ENCODE data around the gene CCT3.
"Not testable (repeated sequence)": the region's sequence is repeated elsewhere in the genome, so short reads cannot be mapped to it uniquely, and the experiment has no call there.

The CCT3 gene

DNA sequence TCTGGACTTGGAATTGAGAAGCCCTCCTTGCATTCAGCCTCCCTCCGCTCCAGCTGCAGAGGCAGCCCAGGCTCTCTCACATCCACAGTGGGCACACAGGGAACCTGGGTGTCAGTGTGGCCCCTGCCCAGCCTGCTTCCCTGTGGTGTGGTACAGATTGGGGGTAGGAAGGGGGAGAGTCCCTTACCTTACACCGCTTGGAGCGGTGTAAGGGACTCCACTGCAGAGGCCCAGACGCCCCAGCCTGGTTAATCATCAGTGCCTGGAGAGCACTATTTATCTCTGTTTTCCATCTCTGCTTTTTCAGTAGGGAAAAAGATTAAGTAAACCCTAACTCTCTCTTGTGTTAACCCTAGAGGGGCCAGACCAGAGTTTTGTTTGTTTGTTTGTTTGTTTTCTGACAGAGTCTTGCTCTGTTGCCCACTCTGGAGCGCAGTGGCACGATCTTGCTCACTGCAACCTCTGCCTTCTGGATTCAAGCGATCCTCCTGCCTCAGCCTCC, 30.1 kb upstream of the CCT3 start:
- DNase-seq: no peak

DNA sequence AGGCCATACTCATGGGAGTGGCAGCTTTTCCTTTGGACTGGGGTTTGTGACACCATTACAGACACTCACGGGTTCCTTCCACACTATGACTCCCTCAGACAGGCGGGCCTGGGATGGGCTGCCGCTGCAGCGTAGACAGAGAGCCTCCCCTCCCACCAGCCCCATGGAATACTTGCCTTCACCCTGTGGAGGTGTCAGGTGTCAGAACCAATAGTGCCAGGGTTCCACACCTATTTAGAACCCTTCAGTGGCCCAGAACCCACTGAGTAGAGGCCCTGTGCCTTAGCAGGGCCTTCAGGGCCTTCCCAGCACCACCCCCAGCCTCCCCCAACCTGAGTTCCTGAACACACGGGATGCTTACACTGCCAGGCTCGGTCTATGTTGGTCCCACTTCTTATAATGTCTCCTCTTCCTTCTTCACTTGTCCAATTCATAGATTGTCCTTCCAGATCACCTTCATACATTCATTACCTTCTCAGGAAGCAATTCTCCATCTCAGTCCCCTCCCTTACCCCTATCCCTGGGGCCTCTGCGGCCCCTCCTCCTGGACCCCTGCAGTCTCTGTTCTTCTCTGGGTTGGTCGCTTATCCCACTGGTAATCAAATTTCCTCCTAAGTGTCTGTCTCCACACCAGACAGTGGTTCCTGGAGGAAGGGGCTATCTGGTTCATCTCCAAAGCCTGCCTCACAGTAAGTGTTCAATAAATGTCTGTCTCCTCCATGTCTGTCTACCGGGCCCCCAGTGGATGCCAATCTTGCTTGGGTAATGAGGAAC, 29.5 kb upstream of the CCT3 start:
- DNase-seq: no peak

GRCh38 chr1:156366378-156367166, 28.5 kb upstream of the CCT3 start:
- no peak for DNase-seq

DNA sequence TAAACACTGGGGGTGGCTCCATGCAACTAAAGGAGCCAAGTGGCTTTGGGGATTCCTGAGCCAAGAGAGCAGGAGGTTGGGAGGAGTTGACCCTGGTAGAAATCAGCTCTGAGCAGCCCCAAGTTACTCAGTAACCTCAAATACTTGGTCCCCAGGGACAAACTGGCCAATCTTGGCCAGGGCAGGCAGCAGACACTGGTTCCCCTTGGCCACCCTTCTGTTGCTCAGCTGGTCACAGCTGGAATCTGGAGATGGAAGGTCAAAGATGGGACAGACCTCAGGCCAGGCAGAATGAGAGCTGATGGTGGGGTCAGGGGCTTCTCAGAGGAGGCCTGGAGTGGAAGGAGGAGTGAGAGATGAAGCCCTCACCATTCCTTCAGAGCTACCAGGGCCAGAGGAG, 27.7 kb upstream of the CCT3 start:
- DNase-seq: no peak

DNA sequence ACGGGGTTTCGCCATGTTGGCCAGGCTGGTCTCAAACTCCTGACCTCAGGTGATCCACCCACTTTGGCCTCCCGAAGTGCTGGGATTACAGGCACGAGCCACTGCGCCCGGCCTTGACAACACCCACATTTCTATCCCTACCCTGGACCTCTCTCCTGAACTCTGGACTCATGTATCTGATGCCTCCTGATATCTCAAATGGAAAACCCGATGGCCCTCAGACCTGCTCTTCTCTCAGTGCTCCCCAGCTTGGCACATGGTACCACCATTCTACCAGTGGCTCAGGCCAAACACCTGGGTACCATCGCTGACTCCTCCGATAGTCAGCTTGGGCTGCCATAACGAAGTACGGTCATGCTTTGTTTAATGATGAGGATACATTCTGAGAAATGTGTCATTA, 22.4 kb upstream of the CCT3 start:
- no peak for DNase-seq

GRCh38 chr1:156359973-156360372, 21.9 kb upstream of the CCT3 start:
- no peak for DNase-seq

- no peak for DNase-seq
Measured at GRCh38 chr1:156359249-156359648, 21.2 kb upstream of the CCT3 start.

DNA sequence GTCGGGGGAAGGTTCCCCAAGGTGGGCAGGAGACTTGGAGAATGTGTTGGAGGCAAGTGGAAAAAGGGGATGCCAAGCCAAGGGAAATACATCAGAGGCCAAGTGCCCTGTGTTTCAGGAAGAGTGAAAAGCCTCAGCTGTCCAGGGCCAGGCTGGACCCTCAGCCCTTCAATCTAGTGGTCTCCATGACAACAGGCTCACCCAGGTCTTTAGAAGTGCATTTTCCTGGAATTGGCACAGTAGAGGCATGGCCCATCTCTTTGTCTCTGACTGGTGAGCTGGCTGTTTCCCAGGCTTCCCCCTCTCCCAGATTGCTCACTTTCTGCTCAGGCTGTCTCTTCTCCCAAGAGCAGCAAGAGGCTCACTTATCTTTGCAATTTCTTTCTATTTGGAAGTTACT, 20.5 kb upstream of the CCT3 start:
- DNase-seq: no peak

- DNase-seq: no peak
Measured at GRCh38 chr1:156357977-156358376, 19.9 kb upstream of the CCT3 start.

DNA sequence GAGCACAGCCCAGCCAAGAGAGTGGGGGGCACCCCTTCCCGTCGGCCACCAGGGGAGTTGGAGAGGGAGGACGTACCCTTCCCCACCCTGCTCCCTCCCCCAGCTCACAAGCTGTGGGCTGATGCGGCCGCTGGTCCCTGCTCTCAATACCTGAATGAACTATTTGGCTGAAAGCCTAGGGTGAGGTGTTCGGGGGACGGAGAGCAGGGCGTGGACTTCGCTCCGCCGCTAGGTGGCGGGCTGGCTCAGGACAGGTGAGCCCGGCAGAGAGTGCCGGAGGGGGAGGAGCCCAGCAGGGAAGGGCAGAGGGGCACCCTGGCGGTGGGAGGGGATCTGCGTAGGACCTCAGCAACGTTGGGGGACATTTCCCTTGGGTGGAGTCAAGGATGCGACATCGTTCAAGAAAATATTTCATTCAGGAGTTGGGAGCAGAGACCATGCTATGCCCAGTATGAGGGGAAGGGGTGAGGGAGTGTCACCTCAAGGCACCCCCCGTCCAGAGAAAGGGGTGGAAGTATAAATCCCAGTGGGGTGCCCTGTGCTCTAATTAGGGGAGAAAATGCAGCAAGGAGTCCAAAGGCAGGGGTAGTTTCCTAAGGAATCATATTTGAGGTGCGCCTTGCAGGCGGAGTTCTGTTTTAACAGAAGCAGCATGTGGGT, 18.9 kb upstream of the CCT3 start:
- peak; percentile 14 to 51 (median 28) for DNase-seq

DNA sequence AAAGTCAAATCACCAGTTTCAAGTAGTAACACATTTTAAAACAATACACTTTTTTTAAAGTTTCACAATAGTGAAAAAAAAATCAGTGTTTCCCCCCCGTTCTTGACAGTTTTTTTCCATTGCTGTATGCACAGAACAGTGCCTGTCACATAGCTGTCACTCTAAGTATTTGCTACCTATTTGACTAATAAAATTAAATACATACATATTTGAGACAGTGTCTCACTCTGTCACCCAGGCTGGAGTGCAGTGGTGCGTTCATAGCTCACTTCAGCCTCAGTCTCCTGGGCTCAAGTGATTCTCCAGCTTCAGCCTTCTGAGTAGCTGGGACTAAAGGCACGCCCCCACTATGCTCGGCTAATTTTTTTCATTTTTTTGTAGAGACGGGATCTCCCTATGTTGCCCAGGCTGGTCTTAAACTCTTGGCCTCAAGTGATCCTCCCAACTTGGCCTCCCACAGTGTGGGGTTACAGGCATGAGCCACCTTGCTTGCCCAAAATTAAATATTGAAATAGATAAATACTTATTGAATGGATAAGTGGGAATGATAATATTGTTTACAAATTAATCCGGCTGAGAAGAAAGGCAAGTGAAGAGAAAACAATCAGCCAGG, 18.3 kb upstream of the CCT3 start:
- DNase-seq: no peak

- not testable (repeated sequence) for DNase-seq
Measured at GRCh38 chr1:156352481-156352880, 14.4 kb upstream of the CCT3 start.

DNA sequence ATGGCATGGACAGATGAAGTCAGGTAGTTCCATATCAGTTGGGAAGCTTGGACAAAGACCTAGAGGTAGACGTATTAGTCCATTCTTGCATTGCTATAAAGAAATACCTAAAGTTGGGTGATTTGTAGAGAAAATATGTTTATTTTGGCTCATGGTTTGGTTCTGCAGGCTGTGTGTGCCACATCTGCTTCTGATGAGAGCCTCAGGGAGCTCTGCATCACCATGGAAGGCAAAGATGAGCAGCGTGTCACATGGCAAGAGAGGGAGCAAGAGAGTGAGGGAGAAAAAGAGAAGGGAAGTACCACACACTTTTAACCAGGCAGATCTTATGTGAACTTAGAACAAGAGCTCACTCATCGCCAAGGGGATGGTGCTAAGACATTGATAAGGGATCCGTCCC, 9.2 kb upstream of the CCT3 start:
- DNase-seq: no peak

GRCh38 chr1:156346636-156347035, 8.5 kb upstream of the CCT3 start:
- no peak for DNase-seq

DNA sequence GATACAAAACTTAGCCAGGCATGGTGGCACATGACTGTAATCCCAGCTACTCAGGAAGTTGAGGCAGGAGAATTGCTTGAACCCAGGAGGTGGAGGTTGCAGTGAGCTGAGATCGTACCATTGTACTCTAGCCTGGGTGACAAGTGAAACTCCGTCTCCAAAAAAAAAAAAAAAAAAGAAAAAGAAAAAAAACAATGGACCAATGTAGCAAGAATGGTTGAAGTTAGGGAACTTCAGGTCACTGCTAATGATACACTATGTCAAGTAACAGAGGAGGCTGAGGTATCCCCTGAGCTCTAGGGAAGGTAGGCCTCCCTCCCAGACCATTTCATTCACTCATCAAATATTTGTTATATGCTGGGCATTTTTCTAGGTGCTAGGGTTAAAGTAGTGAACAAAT, 7.9 kb upstream of the CCT3 start:
- not testable (repeated sequence) for DNase-seq

DNA sequence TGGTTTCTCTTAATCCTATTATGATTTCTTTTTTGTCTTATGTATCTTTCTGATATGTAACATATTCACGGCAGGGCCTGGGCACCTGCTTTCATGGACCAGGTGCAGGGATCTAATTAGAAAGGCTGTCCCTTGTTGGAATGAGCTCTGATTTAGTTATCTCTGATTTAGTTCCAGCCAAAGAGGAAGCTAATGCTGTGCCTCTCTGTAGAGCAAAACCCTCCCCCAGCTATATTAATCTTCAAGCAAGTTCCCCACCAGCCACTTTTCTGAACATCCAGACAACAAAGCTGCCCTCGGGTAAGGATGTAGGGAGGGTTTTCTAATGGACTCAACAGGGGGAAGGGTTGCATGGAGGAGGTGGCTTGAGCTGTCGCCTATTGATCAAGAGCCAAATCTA, 6.3 kb upstream of the CCT3 start:
- DNase-seq: no peak

DNA sequence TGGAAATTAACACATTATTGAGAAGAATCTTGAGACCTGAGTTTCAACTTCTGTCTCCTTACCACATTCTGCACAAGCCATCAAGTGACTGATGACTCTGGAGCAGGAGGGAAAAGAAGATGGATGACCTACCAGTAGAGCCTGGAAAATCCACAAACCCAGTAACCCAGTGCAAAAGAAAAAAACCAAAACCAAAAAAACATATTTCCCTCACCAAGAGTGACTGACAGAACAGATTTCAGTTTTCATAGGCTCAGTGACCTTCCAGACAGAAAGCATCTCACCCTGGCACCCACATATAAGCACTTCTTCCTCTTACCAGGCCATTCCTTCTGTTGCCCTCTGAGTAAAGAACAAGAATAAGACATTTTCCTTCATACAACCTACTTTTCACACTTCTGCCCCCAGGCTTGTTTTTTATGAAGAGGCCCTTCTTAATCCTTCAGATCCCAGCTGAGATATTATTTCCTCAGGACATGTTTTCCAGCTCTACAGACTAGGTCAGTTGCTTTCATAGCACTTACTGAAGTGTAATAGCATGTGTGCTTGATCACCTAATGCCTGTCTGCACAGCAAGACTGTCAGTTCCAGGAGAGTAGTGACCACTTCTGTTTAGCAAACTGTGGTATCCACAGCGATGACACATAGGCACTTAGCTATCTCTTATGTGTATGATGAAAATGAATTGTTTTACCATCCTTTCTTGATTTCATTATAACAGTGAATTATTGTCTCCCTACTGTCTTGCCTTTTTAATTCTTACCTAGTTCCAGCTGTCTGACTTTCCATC, 4.3 kb upstream of the CCT3 start:
- no peak for DNase-seq

GRCh38 chr1:156337888-156338179, 258 bp downstream of the CCT3 start:
- peak in 1 of 6 experiments; percentile 34 for DNase-seq

DNA sequence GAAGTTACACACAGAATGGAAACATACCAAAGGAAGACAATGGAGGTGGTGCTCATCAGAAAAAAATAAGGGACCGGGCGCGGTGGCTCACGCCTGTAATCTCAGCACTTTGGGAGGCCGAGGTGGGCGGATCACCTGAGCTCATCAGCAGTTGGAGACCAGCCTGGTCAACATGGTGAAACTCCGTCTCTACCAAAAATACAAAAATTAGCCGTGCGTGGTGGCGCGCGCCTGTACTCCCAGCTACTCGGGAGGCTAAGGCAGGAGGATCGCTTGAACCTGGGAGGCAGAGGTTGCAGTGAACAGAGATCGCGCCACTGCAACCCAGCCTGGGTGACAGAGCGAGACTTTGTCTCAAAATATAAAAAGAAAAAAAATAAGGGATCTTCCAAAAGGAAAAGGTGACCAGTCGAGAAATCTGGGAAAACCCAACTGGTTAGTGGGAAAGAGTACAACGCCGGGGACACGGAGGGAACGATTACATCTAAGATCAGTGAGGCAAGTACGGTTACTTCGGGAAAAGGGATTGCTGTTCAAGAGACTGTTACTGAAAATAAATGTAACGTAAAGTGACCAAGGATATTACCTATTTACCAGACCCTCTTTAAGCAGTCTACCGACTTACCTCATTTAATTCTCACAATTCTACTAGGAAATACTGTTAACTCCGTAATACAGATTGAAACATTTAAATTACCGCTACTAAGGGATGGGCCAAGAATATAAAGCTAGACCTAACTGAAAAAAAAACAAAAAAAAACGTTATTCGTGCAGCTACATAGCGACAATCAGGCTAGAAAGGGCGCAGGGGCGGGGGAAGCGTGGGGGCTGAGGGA, 822 bp downstream of the CCT3 start:
- DNase-seq: no peak

DNA sequence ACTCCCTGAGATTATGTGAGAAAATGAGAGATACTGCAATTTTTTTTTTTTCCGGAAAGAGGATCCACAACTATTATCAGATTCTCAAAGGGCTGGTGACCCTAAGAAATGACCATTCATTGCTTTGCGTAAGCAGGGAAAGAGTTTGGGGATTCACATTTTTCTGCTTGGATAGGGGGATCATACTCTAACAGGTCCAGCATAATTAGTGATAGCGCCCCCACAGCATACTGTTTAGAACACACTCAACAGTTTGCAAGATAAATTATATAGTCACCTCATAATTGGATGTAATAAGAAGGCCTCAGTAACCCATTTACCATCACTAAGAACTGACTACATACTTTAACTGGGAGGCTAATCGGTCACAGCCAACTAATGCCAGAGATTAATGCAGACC, 1.9 kb downstream of the CCT3 start:
- DNase-seq: no peak

DNA sequence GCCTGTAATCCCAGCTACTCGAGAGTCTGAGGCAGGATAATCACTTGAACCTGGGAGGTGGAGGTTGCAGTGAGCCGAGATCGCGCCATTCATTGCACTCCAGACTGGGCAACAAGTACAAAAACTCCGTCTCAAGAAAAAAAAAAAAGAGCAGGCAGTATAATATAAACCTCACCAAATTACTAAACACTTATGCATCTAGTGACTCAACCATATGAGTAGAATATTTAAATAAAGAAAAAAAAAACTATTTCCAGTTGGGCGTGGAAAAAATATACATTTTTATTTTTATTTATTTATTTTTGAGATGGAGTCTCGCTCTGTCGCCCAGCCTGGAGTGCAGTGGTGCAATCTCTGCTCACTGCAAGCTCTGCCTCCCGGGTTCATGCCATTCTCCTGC, 14.9 kb downstream of the CCT3 start:
- DNase-seq: not testable (repeated sequence)

DNA sequence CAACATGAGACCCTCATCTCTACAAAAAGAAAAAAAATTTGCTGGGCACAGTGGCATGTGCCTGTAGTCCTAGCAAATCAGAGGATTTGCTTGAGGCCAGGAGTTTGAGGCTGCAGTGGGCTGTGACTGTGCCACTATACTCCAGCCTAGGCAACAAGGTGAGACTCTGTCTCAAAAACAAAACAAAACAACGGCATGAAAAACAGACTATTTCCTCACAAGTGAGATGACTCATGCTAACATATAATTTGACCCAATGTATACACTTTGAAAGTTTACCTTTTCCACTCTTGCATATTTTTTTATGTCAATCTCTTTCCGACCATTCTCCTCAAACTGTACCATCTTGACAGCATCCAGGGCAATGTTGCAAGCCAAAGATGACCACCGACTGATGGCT, 17.5 kb downstream of the CCT3 start:
- DNase-seq: no peak
